HFF-Myc (cell line): Measurements from ENCODE around the gene MPHOSPH10.

ENCODE experiments used
- DNase-seq: peaks from one replicate; pipeline ENCODE4 v3.0.0-alpha.2; 2011; ENCODE audit warnings: low read depth; ENCODE audit errors: extremely low read depth
- H3K4me3 ChIP-seq: replicated peaks from 2 replicates; pipeline ENCODE4 v1.5.1; 2011; ENCODE audit warnings: low read depth, mild to moderate bottlenecking, control low read depth, low read length
- TF ChIP-seq, protein P1 (sequence below): IDR thresholded peaks from 2 replicates; pipeline ENCODE4 v1.5.1; 2012; ENCODE audit warnings: mild to moderate bottlenecking, low read depth, low read length, control low read depth; ENCODE audit errors: missing control alignments

The MPHOSPH10 gene

DNA sequence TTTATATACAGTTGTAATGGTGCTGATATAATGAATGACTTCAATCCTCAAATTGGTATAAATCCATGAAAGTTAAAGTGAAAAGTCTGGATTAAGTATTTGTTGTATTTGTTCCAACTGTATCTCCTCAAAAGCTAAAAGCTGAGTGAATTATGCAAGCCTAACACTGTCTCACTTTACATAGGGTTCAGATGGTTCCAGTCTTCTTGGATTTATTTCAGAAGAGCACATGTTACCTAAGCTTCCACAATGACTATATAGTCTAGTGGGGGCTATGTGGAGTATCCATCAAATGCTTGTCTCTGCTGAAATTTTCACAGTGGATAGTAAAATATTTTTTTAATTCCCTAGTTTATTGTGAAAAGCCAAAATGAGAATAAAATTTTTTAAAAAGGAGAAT is 13.4 kb upstream of the MPHOSPH10 start:
- TF ChIP-seq, protein P1, sequence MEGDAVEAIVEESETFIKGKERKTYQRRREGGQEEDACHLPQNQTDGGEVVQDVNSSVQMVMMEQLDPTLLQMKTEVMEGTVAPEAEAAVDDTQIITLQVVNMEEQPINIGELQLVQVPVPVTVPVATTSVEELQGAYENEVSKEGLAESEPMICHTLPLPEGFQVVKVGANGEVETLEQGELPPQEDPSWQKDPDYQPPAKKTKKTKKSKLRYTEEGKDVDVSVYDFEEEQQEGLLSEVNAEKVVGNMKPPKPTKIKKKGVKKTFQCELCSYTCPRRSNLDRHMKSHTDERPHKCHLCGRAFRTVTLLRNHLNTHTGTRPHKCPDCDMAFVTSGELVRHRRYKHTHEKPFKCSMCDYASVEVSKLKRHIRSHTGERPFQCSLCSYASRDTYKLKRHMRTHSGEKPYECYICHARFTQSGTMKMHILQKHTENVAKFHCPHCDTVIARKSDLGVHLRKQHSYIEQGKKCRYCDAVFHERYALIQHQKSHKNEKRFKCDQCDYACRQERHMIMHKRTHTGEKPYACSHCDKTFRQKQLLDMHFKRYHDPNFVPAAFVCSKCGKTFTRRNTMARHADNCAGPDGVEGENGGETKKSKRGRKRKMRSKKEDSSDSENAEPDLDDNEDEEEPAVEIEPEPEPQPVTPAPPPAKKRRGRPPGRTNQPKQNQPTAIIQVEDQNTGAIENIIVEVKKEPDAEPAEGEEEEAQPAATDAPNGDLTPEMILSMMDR, result no peak
- DNase-seq, result no peak
- H3K4me3 ChIP-seq, result no peak overlapping the region

DNA sequence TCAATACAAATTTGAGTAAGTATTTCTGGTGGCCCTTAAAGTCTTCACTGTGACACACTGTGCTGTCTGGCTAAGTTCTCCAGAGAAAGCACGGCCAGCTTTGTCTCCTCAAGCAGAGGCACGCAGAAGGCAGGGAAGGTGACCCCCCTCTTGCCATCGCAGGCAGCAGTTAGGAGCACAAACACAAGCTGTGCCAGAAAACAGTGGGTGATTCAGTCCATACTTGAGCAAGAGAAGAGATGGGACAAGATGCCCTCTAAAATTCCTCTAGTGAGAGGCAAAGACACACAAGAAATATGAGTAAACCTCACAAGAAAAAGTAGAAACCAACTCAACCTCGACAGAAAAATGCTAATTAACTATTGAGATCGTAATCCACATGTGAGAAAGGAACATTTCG is 10.2 kb upstream of the MPHOSPH10 start:
- no peak for DNase-seq
- no peak overlapping the region for H3K4me3 ChIP-seq
- TF ChIP-seq, protein P1, result no peak

DNA sequence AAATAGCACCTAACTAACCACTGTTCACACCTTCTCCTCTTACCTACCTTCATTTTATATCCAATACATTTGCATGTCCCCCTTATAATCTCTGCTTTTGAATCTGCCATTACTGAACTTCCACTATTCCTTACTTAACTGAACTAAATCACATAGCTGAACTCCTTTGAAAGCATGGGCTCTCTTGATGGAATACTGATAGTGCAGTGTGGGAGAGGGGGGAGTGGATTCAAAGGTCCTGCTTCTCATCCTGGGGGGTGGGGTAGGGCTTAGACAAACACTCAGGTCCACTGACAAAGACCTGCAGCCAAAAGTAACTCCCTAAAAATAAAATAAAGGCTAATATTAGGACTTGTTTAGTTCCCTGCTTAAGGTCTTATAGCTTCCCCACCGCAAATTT is 9.0 kb upstream of the MPHOSPH10 start:
- no peak for DNase-seq
- TF ChIP-seq, protein P1, result no peak
- no peak overlapping the region for H3K4me3 ChIP-seq

DNA sequence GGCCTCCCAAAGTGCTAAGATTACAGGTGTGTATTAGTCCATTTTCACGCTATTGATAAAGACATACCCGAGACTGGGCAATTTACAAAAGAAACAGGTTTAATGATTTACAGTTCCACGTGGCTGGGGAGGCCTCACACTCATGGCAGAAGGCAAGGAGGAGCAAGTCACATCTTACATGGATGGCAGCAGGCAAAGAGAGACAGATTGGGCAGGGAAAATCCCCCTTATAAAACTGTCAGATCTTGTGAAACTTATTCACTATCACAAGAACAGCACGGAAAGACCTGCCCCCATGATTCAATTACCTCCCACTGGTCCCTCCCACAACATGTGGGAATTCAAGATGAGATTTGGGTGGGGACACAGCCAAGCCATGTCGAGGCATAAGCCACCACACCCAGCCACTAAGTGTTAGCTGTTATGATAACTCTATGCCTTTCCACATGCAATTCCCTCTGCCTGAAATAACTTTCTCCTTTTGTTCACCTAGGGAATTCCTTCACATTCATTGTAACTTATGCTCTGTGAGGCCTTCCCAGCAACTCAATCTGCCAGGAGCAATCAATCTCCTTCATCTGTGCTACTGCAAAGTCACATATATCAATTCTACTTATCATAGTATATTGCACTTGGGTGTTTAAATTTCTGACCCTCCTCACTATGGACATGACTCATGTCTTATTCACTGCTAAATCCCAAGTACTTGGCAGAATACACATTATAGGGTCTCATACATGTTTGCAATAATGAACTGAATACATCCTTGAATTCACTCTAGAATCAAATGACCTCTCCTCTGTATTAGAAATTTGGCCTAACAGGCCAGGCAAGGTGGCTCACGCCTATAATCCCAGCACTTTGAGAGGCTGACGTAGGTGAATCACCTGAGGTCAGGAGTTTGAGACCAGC is 7.8 kb upstream of the MPHOSPH10 start:
- no peak for DNase-seq
- TF ChIP-seq, protein P1, result no peak
- no peak overlapping the region for H3K4me3 ChIP-seq

DNA sequence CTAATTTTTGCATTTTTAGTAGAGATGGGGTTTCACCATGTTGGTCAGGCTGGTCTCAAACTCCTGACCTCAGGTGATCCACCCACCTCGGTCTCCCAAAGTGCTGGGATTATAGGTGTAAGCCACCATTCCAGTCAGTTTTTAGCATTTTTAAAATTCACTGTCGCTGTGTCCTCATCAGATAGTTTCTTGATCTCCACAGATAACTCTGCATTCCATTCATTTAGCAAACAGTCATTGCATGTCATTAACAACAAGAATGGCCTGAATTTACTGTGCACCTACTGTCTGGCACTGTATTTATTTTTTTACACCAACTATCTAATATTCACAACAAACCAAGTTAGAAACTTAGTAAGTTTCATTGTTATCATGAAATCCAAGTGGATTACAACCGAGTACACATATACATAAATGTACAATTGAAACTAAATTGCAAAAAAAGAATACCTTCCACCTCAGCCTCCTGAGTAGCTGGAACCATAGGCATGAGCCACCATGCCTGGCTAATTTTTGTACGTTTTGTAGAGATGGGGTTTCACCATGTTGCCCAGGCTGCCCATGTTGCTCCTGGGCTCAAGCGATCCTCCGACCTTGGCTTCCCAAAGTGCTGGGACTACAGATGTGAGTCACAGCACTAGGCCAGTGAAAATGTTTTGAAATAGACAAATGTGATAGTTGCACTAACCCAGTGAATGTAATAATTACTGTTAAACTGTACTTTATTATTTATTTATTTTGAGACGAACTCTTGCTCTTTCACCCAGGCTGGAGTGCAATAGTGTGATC is 4.7 kb upstream of the MPHOSPH10 start:
- no peak overlapping the region for H3K4me3 ChIP-seq
- TF ChIP-seq, protein P1, result no peak

DNA sequence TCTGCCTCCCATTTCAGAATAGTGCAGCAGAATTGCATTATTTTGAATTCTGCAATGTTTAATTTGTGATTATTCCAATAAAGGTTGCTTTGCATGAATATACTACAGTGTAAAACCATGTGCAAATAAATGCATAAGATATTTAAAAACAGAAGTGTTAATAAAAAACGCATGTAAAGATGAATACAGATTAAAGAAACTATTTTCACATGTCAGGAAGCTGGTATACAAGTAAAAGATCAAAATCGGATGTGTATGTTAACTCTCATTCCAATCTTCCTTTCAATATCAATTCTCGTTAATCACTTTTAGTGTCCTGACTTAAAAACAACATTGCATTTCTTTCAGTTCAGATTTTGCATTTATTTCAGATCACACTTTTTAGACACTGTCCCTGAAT is 3.5 kb upstream of the MPHOSPH10 start:
- TF ChIP-seq, protein P1, result no peak
- H3K4me3 ChIP-seq, result no peak overlapping the region
- no peak for DNase-seq

More for the DNA sequence above, 4.7 kb upstream of the MPHOSPH10 start:
- DNase-seq, result no peak
